Measurements from ENCODE around the gene ARMH4. TPM values are rescaled to one million over a fixed set of nuclear protein-coding genes. Genes with fewer than 3 reads are reported as not detected.
A peak's percentile ranks its signal among the peaks of the same experiment; 100 is the strongest.

Gene ARMH4
- polyA plus RNA-seq, 4 donors: 45.4 to 88.5 (median 72.6) TPM

DNA sequence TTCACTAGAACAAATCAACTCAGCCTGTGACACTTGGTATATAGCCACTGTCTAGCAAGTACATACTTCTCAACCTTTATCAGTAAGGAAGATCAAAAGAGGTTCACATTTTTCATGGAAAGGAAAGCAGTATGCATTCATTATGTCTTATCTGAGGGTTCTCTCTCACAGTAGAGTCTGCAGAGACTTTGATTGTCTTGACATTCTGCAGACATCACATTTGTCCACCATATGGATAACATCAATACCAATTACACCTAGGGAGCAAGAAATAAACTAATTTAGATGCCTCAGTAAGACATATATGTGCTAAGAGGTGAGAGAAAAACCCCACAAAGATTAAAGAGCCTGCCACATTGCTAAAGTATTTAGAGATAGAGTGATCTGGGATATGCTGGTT is 175.3 kb downstream of the ARMH4 start:
- no peak for DNase-seq (ENCODE audit: low read depth in 4 of 4, low spot score in 3 of 4)

- DNase-seq (ENCODE audit: low read depth in 4 of 4, low spot score in 3 of 4): no peak
Observed at GRCh38 chr14:57974896-57975295, 177.1 kb downstream of the ARMH4 start.

DNA sequence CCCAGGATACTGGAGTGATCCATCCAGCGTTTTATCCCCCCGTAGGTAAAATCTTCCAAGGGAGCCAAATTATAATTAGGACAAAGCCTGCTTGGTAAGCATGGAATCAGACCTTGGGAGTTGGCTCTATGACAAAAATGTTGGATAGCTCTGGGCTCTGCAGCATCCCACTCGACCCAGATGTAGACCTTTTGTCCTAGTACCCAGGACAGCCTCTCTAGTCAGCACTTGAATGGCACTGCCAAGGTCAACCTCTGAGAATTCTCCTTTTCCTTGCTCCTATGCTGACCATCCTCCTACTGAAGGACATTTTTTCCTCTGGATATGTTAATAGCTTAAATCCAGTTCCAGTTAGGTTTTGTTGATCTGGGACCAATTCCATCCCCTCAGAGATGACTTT is 181.4 kb downstream of the ARMH4 start:
- no peak for DNase-seq (ENCODE audit: low read depth in 4 of 4, low spot score in 3 of 4)

- DNase-seq (ENCODE audit: low read depth in 4 of 4, low spot score in 3 of 4): no peak
Observed at GRCh38 chr14:57970175-57970574, 181.8 kb downstream of the ARMH4 start.

DNA sequence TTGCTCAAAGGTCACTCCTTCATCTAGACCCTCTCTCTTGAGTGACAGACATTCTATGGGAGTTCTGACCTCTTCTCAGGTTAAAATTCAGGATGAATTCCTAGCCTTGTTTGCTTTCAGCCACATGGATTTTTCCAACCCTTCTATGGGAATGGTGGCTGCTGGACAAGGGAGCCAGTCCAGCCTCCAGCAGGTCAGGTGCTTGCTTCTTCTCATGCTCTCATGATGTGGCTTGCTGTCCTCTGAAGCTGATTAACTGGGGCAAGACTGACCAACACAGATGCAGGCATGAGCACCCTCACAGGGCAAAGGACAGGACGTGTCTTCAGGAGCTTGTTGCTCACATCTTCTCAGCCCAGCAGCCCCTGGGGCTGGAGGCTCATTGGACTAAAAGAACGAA is 188.9 kb downstream of the ARMH4 start:
- no peak for DNase-seq (ENCODE audit: low read depth in 4 of 4, low spot score in 3 of 4)

- peak in 3 of 4 donors; percentile 41 for DNase-seq (ENCODE audit: low read depth in 4 of 4, low spot score in 3 of 4)
Observed at GRCh38 chr14:57962325-57963035, 189.5 kb downstream of the ARMH4 start.

DNA sequence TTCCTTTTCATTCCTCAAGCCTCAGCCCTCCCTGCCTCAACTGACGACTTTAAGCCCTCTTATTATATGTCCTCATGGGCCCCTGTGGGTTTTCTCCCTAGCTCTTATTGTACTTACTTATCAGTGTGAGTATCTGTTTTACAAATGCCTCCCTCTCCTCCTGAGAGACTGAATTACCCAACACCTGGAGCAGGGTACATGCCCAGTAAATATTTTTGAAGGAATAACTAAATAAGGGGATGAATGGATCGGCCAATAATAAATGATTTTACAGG is 190.3 kb downstream of the ARMH4 start:
- no peak for DNase-seq (ENCODE audit: low read depth in 4 of 4, low spot score in 3 of 4)

GRCh38 chr14:57960946-57961785 is 190.8 kb downstream of the ARMH4 start:
- no peak for DNase-seq (ENCODE audit: low read depth in 4 of 4, low spot score in 3 of 4)

DNA sequence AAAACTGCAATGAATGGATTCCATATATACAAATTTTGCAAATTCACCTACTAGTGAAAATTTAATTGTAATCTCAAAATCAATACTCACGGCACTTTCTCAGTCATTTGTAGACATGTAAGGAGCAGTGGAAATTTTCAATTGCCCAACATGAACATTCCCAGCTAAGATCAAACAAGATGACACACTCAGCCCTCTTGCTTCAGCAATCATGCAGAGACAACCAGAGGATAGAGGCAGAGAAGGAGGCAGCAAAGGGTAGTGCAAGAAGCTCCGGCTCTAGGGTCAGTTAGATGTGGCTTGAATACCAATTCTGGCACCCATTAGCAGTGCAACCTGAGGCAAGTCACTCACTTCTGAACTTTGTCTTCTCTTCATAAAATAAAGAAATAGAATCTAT is 194.6 kb downstream of the ARMH4 start:
- no peak for DNase-seq (ENCODE audit: low read depth in 4 of 4, low spot score in 3 of 4)

Other genes starting within 250 kb of the ARMH4 start
- 100 to 1,000 TPM in 3 of 4 donors, 10 to 100 TPM in 1; 96.7 to 115 (median 106) TPM for gene ACTR10, start 47.9 kb upstream of the ARMH4 start, polyA plus RNA-seq (ENCODE audit: insufficient read length in 4 of 4)
- gene PSMA3, start 92.6 kb upstream of the ARMH4 start, polyA plus RNA-seq (ENCODE audit: insufficient read length in 4 of 4): 100 to 1,000 TPM; 113 to 162 (median 151) TPM
- gene ARID4A, start 146.3 kb upstream of the ARMH4 start, polyA plus RNA-seq (ENCODE audit: insufficient read length in 4 of 4): 10 to 100 TPM; 21.3 to 37.9 (median 32.7) TPM
- gene TOMM20L, start 243.7 kb upstream of the ARMH4 start, polyA plus RNA-seq (ENCODE audit: insufficient read length in 4 of 4): 1 to 10 TPM; 1.3 to 1.8 (median 1.5) TPM

All from left renal pelvis (tissue), 4 donors.